Measurements from ENCODE around the gene RPN2. TPM values are rescaled to one million over a fixed set of nuclear protein-coding genes. Genes with fewer than 3 reads are reported as not detected.

RPN2 gene
- total RNA-seq, 2 donors from 2014 or later: 118 to 142 TPM

DNA sequence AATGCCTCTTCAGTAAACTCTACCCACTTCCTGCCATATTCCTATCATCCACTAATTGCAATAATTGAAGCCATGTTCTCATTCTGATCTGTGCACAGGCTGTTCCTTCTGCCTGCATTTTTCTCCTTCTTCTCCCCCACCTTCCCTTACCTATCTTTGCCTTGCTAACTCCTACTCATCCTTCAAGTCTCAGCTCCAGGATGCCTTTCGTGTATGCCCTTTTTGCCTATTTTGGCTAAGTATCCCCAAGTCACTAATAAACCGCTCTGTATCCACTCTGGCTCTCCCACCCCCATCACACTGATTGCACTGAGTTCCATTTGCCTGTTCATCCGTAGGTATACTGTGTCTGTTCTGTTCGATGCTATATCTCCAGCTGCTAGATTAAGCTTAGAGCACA lies 6.3 kb upstream of the RPN2 start:
- ATAC-seq (no peak), DNase-seq (no peak)
- intact Hi-C loops (cut with DNase I): no loop called here

DNA sequence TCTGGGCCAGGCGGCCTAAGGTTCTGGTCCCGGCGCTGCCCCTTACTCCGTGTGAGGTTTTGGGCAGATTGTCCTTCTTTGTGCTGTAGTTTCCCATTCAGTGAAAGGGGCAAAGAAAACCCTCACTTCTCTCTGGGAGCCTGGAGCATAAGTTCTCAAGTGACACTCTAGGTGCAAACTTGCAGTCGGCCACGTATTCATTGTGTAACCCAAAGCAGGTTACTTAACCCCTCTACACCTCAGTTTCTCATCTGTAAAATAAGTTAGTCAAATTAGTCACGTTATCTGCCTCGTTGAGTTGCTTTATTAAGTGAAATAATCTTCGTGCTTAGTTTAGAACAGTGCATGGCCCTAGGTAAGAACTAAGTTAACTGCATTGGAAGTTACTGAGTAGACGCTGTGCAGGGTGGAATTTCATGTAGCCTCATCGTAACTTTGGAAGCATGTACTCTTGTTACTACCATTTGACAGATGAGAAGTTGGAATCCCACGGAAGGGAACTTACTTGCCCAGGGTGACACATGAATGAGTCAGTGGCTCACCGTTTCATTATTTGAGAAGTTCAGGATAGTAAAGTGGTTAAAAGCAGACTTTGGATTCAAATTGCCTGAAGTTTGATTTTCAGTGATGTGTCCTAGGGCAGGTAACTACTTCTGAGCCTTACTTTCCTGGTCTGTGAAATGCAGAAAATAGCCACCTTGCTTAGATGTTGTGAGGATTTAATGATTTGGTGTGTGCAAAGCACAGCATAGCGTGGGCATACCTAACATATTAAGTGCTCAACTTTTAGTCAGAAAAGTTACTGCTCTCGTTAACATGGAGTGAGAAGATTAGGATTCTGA lies 774 bp downstream of the RPN2 start:
- ATAC-seq: no peak
- intact Hi-C loops (cut with DNase I): no loop called here

GRCh38 chr20:37185686-37186085 lies 6.6 kb downstream of the RPN2 start:
- intact Hi-C loops (cut with DNase I): no loop called here
- peak in 1 of 2 donors; percentile 52 for ATAC-seq
- DNase-seq: no peak

More for the DNA sequence above, 774 bp downstream of the RPN2 start:
- no peak for DNase-seq

GRCh38 chr20:37188787-37189186 lies 9.7 kb downstream of the RPN2 start:
- intact Hi-C loops (cut with DNase I): no loop called here
- DNase-seq (no peak), ATAC-seq (no peak)

DNA sequence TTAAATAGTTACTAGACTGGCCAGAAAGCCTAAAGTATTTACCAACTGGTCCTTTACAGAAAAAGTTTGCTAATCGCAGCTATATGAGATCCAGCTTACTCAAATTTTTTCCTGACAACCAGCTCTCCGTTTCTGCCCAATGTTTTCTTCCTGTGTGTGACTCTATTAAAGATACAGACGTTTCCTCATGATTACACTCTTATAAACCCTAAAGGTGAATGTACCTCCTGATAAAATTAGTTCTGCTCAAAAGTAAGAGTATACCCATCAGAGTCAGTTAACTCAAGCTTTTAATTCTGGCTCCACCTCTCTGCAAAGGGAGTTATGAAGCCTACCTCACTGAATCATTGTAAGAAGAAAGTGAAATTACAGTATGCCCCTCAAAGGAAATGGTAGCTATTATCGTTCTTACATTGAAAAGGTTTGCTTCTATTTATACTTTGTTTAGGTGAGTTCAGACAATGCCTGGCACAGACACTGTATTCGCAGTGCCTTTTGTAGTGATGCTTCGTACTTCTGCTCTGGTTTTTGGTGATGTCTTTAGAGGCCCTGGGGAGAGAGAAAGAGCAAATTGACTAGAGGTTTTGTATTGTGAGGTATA lies 10.4 kb downstream of the RPN2 start:
- intact Hi-C loops (cut with DNase I): loop anchor here (10.0 kb wide), 1 partner anchor 195 kb away; no protein-coding TSS in a partner anchor
- ATAC-seq (no peak), DNase-seq (no peak)

DNA sequence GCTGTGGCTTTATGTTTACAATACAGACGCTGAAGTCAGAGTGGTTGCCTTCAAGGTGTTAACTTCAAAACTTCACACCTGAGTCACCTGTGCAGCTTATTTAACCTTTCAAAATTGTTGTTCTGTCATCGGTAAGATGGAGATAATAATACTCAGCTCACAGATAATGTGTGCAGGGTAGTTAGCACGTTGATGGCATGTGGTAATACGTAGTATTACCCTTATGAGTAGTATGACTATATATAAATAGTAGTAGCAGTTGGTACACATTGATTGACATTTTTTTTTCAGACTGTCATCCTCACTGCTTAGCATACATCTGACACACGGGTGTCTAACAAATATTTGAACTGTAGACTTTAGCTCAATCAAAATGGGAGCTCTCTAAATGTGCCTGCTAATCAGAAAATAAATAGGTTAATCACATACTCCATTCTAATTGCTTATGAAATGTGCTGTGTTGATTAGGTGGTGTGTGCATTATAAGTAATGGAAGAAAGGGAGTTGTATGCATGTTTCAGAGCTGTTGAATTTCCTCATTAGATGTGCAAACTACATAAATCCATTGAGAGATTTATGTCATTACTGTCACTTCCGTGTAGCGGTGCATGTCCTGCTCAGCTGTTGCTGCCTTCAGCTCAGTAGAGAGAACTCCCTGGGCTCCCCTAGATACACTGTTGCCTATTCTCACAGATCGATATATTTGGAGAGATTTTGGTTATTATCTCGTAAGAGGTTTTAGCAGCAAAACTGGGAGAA lies 11.4 kb downstream of the RPN2 start:
- ATAC-seq: no peak
- intact Hi-C loops (cut with DNase I): loop anchor here (10.0 kb wide), 1 partner anchor 194 kb away; no protein-coding TSS in a partner anchor
- no peak for DNase-seq

DNA sequence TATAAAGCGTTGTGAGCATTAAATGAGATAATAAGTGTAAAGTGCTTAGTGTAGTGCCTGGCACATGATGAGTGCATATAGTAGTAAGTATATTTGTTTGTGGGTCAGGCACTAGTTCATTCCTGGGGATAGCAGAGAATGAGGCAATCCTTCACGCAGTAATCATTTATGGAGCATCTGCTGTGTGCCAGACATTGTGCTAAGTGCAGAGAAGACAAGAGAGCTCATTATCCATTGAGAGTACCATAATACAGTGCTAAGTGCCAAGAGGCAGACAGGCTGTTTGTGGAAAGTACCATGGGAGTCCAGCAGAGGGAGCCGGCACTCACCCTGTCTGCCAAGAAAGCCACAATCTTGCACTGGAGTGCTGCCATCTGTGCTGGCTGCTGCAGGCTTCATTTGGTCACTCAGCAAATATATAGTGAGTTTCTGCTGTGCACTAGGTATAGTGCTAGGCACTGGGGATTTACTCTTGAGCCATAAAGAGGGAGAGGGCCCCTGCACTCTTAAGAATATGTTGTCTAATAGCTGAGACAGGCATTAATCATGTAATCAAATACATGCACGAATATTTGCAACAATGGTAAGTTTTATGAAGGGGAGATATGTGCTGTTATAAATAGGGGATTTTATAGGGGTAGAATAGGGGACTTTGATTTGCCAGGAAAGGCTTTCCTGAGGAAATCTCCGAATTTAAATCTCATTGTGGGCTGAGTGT lies 13.2 kb downstream of the RPN2 start:
- peak; percentile 87 to 92 for ATAC-seq
- DNase-seq: peak; percentile 89
- intact Hi-C loops (cut with DNase I): loop anchor here (10.0 kb wide), 1 partner anchor 193 kb away; no protein-coding TSS in a partner anchor

GRCh38 chr20:37193226-37193625 lies 14.1 kb downstream of the RPN2 start:
- no peak for ATAC-seq
- DNase-seq: no peak
- intact Hi-C loops (cut with DNase I): loop anchor here (10.0 kb wide), 1 partner anchor 192 kb away; no protein-coding TSS in a partner anchor

GRCh38 chr20:37193821-37194220 lies 14.7 kb downstream of the RPN2 start:
- DNase-seq (no peak), ATAC-seq (no peak)
- intact Hi-C loops (cut with DNase I): loop anchor here (10.0 kb wide), 1 partner anchor 191 kb away; no protein-coding TSS in a partner anchor

DNA sequence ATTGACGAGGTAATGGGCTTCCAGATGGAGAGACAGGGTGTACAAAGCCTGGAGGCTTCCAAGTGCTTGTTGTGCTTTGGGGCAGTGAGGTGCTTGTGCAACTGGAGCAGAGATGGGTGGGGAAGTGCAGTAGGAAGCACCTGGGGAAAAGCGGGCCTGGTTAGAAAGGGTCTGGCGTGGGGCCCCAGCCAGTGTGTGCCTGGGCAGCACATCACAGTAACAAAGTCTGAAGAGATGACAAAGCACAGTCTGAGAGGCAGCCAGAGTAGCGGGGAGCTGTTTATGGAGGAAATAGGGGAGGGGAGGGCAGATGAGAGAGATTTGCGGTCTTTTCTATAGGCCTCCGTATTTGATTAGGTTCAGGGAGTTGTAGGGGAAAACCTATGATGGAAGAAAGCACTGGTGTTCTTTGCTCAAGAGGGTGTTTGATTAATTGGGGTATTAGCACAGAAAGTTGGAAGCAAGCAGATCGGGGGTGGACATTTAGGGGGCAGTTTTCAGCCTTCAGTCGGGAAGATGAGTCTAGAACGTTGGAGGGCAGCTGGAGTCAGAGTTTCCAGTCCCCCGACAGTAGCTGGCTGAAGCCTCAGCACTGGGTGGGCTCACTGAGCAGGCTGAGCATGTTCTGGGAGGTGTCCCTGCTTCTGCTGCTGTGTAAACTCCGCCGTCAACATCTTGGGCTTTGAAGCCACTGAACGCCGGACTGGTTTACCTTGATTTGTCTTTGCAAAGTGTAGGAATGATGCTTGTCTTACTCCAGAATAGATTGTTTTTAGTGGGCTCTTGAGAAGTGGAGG lies 15.7 kb downstream of the RPN2 start:
- no peak for DNase-seq
- intact Hi-C loops (cut with DNase I): loop anchor here (5.0 to 10.0 kb wide), 2 partner anchors 190 to 337 kb away; no protein-coding TSS in a partner anchor
- ATAC-seq: no peak

DNA sequence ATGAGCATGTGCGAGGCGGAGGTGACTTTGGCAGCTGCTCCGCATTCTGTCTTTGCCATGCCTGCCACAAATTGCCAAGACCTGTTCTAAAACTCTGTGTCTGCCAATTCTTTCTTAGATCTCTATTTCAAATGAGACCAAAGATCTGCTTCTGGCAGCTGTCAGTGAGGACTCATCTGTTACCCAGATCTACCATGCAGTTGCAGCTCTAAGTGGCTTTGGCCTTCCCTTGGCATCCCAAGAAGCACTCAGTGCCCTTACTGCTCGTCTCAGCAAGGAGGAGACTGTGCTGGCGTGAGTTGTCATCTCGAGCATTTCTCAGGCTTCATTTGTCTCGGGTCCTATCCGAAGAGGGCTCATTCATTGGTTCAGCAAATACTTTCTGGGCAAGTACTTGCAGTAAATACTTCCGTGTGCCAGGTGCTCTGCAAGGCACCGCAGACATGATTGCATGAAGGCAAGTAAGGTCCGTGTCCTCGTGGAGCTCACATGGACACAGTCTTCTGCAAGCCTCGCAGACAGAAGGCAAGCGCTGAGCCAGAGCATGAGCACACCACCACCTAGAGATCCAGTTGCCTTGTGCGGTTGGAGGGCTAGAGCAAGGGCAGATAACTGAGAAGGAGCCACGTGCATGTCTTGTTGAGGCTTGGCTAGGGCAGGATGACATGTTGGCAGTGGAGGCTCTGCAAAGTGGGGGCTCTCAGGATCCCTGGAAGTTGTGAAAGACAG lies 20.0 kb downstream of the RPN2 start:
- DNase-seq (no peak), ATAC-seq (no peak)
- intact Hi-C loops (cut with DNase I): loop anchor here (5.0 to 10.0 kb wide), 2 partner anchors 186 to 333 kb away; no protein-coding TSS in a partner anchor

DNA sequence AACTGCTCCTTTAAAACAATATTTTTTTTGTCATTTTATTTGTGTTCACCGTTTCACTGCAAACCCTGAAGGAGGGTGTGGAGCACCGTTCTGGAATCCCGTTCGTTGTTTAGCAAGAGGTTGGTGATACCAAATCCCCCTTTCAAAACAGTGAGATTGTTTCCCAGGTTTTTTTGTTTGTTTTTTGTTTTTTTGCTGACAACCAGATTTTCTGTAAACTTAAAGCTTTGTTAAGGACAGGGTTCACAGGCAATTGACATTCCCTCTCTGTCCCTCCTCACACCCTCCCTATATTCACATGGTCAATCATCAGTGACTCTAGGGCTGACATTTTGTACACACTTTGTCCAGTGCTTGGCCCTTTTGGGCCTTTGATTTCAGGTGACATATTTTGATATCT lies 21.2 kb downstream of the RPN2 start:
- ATAC-seq (no peak), DNase-seq (no peak)
- intact Hi-C loops (cut with DNase I): loop anchor here in 1 of 2 donors (5.0 to 10.0 kb wide), 2 partner anchors 64 to 332 kb away; partner anchors contain the start of gene GHRH

- ATAC-seq: no peak
- intact Hi-C loops (cut with DNase I): loop anchor here in 1 of 2 donors (5.0 to 10.0 kb wide), 2 partner anchors 64 to 331 kb away; partner anchors contain the start of gene GHRH
- DNase-seq: no peak
Measured at GRCh38 chr20:37200926-37201826, 22.0 kb downstream of the RPN2 start.

- ATAC-seq (no peak), DNase-seq (no peak)
- intact Hi-C loops (cut with DNase I): loop anchor here in 1 of 2 donors (5.0 to 10.0 kb wide), 2 partner anchors 63 to 331 kb away; partner anchors contain the start of gene GHRH
Measured at GRCh38 chr20:37201827-37202162, 22.7 kb downstream of the RPN2 start.

DNA sequence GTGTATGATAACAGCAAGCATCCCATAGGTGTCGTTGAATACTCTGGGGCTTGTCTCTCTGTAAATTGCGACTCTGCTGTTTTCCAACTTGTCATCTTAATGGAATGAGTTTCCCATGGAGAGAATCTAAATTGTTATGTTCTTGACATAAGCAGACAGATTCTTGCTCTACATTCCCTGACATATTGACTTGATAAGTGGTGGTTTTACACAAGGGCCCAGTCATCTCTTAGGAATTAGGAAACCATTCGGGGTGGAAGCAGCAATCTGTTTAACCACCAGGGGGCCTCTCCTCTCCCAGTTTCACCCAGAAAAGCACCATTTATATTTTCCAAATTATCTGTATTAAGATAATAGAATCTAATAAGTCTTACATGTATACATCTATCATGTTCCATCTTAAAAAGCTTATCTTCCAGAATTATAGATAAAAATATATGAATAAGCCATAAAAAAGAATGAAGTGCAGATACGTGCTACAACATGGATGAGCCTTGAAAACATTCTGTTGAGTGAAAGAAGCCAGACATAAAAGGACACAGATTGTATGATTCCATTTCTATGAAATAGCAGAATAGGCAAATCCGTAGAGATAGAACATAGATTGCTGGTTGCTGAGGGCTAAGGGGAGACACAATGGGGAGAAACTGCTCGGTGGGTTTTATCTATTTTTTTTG lies 23.3 kb downstream of the RPN2 start:
- DNase-seq (no peak), ATAC-seq (peak; percentile 78 to 89)
- intact Hi-C loops (cut with DNase I): loop anchor here in 1 of 2 donors (5.0 to 10.0 kb wide), 2 partner anchors 62 to 330 kb away; partner anchors contain the start of gene GHRH

Measured in left cardiac atrium (tissue), 4 donors.